GM18907 (cell line): ENCODE data around the gene CYP46A1.

Source experiments
- ATAC-seq: cut with Tn5 transposase; IDR thresholded peaks from one replicate; pipeline ENCODE4 v1.9.1; 2021; ENCODE audit warnings: mild to moderate bottlenecking, moderate library complexity; ENCODE audit not compliant: unreplicated experiment

The CYP46A1 gene

GRCh38 chr14:99672506-99673304 is 11.4 kb upstream of the CYP46A1 start:
- peak; percentile 82 for ATAC-seq

- no peak for ATAC-seq
Measured at GRCh38 chr14:99673305-99674063, 10.6 kb upstream of the CYP46A1 start.

- ATAC-seq, result no peak
Measured at GRCh38 chr14:99674064-99674650, 9.9 kb upstream of the CYP46A1 start.

GRCh38 chr14:99674776-99675381 is 9.2 kb upstream of the CYP46A1 start:
- no peak for ATAC-seq

GRCh38 chr14:99675382-99675835 is 8.7 kb upstream of the CYP46A1 start:
- no peak for ATAC-seq

GRCh38 chr14:99675951-99676350 is 8.1 kb upstream of the CYP46A1 start:
- ATAC-seq, result no peak

- ATAC-seq, result no peak
Measured at GRCh38 chr14:99676657-99677056, 7.4 kb upstream of the CYP46A1 start.

- ATAC-seq, result no peak
Measured at GRCh38 chr14:99677231-99678140, 6.6 kb upstream of the CYP46A1 start.

- ATAC-seq, result no peak
Measured at GRCh38 chr14:99678198-99678597, 5.9 kb upstream of the CYP46A1 start.

GRCh38 chr14:99679111-99679510 is 5.0 kb upstream of the CYP46A1 start:
- no peak for ATAC-seq

GRCh38 chr14:99679543-99679942 is 4.6 kb upstream of the CYP46A1 start:
- no peak for ATAC-seq

GRCh38 chr14:99679996-99680395 is 4.1 kb upstream of the CYP46A1 start:
- ATAC-seq, result no peak

- ATAC-seq, result no peak
Measured at GRCh38 chr14:99681101-99681831, 2.8 kb upstream of the CYP46A1 start.

- no peak for ATAC-seq
Measured at GRCh38 chr14:99681832-99682148, 2.3 kb upstream of the CYP46A1 start.

- peak; percentile 45 for ATAC-seq
Measured at GRCh38 chr14:99682809-99683618, 1.1 kb upstream of the CYP46A1 start.

- peak; percentile 35 for ATAC-seq
Measured at GRCh38 chr14:99684410-99684934, 374 bp downstream of the CYP46A1 start.

- ATAC-seq, result no peak
Measured at GRCh38 chr14:99685151-99685591, 1.1 kb downstream of the CYP46A1 start.

- ATAC-seq, result no peak
Measured at GRCh38 chr14:99685596-99685995, 1.5 kb downstream of the CYP46A1 start.
